Measurements from ENCODE around the gene KLHL25. TPM values are rescaled to one million over a fixed set of nuclear protein-coding genes. Genes with fewer than 3 reads are reported as not detected.

Gene KLHL25
- total RNA-seq, 2 donors from 2014 or later, result 6.6 to 12.7 TPM

DNA sequence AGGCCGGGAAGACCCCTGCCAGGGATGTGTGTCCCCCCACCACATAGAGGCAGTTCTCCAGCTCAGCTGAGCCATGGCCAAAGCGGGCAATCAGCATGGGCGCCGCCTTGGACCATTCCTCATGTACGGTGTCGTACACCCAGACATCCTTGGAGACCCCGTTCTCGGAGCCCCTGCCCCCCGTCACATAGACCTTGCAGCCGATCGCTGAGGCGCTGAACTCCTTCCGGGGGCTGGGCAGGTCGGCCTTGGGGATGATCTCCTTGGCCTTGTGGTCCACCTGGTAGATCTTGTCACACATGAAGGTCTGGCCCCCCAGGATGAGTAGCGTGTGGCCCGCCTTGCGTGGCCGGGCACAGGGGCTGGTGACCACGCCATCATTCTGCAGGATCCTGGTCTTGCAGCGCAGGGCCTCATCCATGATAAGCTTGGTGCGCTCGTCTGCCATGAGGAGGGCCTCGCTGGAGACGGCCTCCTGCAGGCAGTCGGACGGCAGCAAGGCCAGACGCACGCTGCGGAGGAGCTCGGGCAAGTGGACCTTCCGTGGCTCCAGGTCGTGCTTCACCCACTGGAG, 26.0 kb downstream of the KLHL25 start:
- H3K9ac ChIP-seq (ENCODE audit: low read depth in 2 of 2, low read length in 2 of 2), result no peak overlapping the region
- no peak overlapping the region for H3K27ac ChIP-seq
- no peaks in the 10 kb centered on the region for H3K4me1 ChIP-seq
- H3K4me3 ChIP-seq, result no peak overlapping the region
- DNase-seq, result no peak
- H3K9me3 ChIP-seq, result no peaks in the 10 kb centered on the region
- no peak for TF ChIP-seq CTCF (IDR thresholded peaks at IDR 0.05)
- H3K27me3 ChIP-seq, result no peaks in the 10 kb centered on the region
- H3K36me3 ChIP-seq, result no peaks in the 10 kb centered on the region
- intact Hi-C loops (cut with DNase I), result no loop called here

DNA sequence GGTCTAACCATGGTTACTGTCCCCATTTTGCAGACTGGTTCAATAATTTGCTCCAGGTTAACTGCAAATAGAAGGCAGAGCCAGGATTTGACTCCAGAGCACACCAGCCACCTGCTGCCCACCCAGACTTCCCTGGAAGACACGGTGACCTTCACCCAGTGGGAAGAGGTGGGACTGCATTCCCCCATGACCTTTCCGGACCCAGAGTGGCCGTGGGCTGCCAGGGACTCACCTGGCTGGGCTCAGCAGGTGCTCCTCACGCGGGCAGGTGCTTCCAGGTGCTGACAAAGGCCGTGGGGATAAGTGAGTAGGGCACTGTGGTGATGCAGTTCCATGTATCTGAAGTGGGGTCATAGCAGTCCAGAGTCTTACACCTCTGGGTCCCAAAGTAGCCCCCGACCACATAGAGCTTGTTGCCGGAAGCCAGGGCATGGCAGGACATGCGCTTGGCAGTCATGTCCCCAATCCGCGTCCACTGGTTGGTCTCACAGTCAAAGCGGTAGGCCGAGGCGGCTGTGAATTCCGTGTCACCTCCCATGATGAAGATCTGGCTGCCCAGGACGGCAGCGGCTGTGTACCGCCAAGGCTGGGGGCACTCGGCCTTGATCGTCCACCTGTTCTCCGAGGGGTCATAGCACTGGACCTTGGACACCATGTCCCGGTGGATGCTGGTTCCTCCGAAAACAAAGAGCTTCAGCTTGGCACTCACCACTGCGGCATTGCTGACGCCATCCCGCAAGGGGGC, 26.8 kb downstream of the KLHL25 start:
- intact Hi-C loops (cut with DNase I), result no loop called here
- no peak overlapping the region for H3K4me3 ChIP-seq
- DNase-seq, result no peak
- no peak for TF ChIP-seq CTCF (IDR thresholded peaks at IDR 0.05)
- no peak overlapping the region for H3K27ac ChIP-seq
- no peaks in the 10 kb centered on the region for H3K9me3 ChIP-seq
- H3K4me1 ChIP-seq, result no peaks in the 10 kb centered on the region
- no peaks in the 10 kb centered on the region for H3K36me3 ChIP-seq
- no peak overlapping the region for H3K9ac ChIP-seq (ENCODE audit: low read depth in 2 of 2, low read length in 2 of 2)
- no peaks in the 10 kb centered on the region for H3K27me3 ChIP-seq

- Histone ChIP-seq H3K27ac (no peak overlapping the region), H3K4me3 (no peak overlapping the region), H3K9me3 (no peaks in the 10 kb centered on the region), H3K27me3 (no peaks in the 10 kb centered on the region), H3K4me1 (no peaks in the 10 kb centered on the region), H3K36me3 (no peaks in the 10 kb centered on the region), H3K9ac (ENCODE audit: low read depth in 2 of 2, low read length in 2 of 2) (no peak overlapping the region)
- no peak for DNase-seq
- no peak for TF ChIP-seq CTCF (IDR thresholded peaks at IDR 0.05)
- intact Hi-C loops (cut with DNase I), result no loop called here
Measured at GRCh38 chr15:85766001-85766831, 28.5 kb downstream of the KLHL25 start.

DNA sequence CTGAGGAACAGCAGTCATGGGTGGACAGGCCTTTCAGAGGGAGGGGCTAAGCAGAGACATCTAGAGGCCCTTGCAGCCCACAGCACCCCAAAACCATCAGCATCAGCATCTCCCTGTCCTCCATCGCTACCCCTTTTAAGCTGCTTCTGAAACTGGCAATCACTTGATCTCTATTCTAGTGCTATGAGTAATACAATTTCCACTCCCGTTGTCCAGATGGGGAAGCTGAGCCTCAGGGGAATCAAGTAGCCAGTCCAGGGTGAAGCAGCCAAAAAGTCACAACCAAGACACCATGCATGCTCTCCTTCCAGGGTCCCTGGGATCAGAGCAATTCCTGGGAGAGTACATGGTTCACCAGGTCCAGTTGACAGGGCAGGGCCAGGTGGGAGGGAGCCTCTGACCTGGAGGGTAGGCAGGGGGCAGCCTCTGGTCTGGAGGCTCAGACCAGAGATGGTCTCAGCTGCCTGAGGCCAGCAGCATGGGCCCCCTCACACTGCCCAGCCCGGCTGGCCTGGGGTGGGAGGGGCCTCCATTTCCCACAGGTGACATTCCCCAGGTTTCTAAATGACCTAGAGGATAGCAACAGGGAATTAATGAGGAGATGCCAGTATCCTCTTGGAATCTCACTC, 30.0 kb downstream of the KLHL25 start:
- intact Hi-C loops (cut with DNase I), result no loop called here
- H3K4me1 ChIP-seq, result no peaks in the 10 kb centered on the region
- H3K36me3 ChIP-seq, result no peaks in the 10 kb centered on the region
- H3K27ac ChIP-seq, result no peak overlapping the region
- H3K4me3 ChIP-seq, result no peak overlapping the region
- no peak overlapping the region for H3K9ac ChIP-seq (ENCODE audit: low read depth in 2 of 2, low read length in 2 of 2)
- no peak for DNase-seq
- no peak for TF ChIP-seq CTCF (IDR thresholded peaks at IDR 0.05)
- H3K9me3 ChIP-seq, result no peaks in the 10 kb centered on the region
- no peaks in the 10 kb centered on the region for H3K27me3 ChIP-seq
